IMR-90 (cell line): ENCODE data around the gene REC114. TPM values are rescaled to one million over a fixed set of nuclear protein-coding genes. Genes with fewer than 3 reads are reported as not detected.

Source experiments
- ATAC-seq: fragments of 200-7000 bp; cut with Tn5 transposase; 2 replicates; pipeline ENCODE4 v1.9.1; 2020; ENCODE audit warnings: low read depth, mild to moderate bottlenecking, moderate library complexity
- BruUV-seq: library from RNA; stranded (reverse); fragments of 400-500 nt; replicated peaks from 2 replicates; lab custom pipeline; 2021; lab: Mats Ljungman, UMichigan
- CTCF ChIA-PET: fragments of 300-600 bp; formaldehyde crosslinking; extraction: SDS; loops from one replicate; lab custom pipeline; 2021; ENCODE audit warnings: antibody characterized with exemption; lab: Yijun Ruan, JAX
- POLR2A ChIA-PET: fragments of 300-600 bp; sonication (Branson Sonifier 250); formaldehyde crosslinking; loops from one replicate; lab custom pipeline; 2022; ENCODE audit warnings: antibody characterized with exemption; ENCODE audit not compliant: unreplicated experiment; lab: Charles Lee
- DNase-seq: peaks from one replicate; pipeline ENCODE4 v3.0.0; 2013
- H2AFZ ChIP-seq: replicated peaks from 2 replicates; pipeline ENCODE3; 2013; ENCODE audit warnings: low read length, mild to moderate bottlenecking; ENCODE audit not compliant: poor library complexity
- H2AK5ac ChIP-seq: 2 replicates; pipeline ENCODE4 v1.6.1; 2013; ENCODE audit warnings: low read depth, low read length, inconsistent platforms
- H2AK9ac ChIP-seq: replicated peaks from 2 replicates; pipeline ENCODE3; 2013; ENCODE audit warnings: mild to moderate bottlenecking, low read depth, low read length, moderate library complexity; ENCODE audit not compliant: poor library complexity
- H2BK120ac ChIP-seq: 2 replicates; pipeline ENCODE4 v1.6.1; 2013; ENCODE audit warnings: low read depth, low read length, inconsistent platforms
- H2BK15ac ChIP-seq: 3 replicates; pipeline ENCODE4 v1.6.1; 2013; ENCODE audit warnings: low read depth, low read length, inconsistent platforms
- H2BK20ac ChIP-seq: 2 replicates; pipeline ENCODE4 v1.6.1; 2013; ENCODE audit warnings: low read depth, mild to moderate bottlenecking, inconsistent platforms, low read length, moderate library complexity
- H2BK5ac ChIP-seq: 2 replicates; pipeline ENCODE4 v1.6.1; 2013; ENCODE audit warnings: mild to moderate bottlenecking, low read depth, low read length, inconsistent platforms; ENCODE audit not compliant: poor library complexity, severe bottlenecking
- H3K14ac ChIP-seq: replicated peaks from 2 replicates; pipeline ENCODE4 v1.6.1; 2013; ENCODE audit warnings: low read depth, low read length, inconsistent platforms
- H3K18ac ChIP-seq: 2 replicates; pipeline ENCODE4 v1.6.1; 2013; ENCODE audit warnings: low read depth, low read length, control low read depth
- H3K23ac ChIP-seq: 2 replicates; pipeline ENCODE4 v1.6.1; 2013; ENCODE audit warnings: low read depth, low read length, inconsistent platforms
- H3K27ac ChIP-seq: 2 replicates; pipeline ENCODE4 v1.5.1; 2013; ENCODE audit warnings: mild to moderate bottlenecking, control low read depth, low read length; ENCODE audit not compliant: insufficient read depth
- H3K27me3 ChIP-seq: 2 replicates; pipeline ENCODE4 v1.6.1; 2013; ENCODE audit warnings: low read length; ENCODE audit not compliant: control insufficient read depth, insufficient read depth
- H3K36me3 ChIP-seq: 2 replicates; pipeline ENCODE4 v1.6.1; 2013; ENCODE audit warnings: low read length, mixed read lengths; ENCODE audit not compliant: control insufficient read depth, insufficient read depth
- H3K4ac ChIP-seq: 2 replicates; pipeline ENCODE4 v1.6.1; 2013; ENCODE audit warnings: low read depth, low read length, inconsistent platforms
- H3K4me1 ChIP-seq: 2 replicates; pipeline ENCODE4 v1.6.1; 2013; ENCODE audit warnings: low read length, mixed read lengths; ENCODE audit not compliant: control insufficient read depth, insufficient read depth
- H3K4me2 ChIP-seq: 2 replicates; pipeline ENCODE4 v1.6.1; 2013; ENCODE audit warnings: low read depth, mild to moderate bottlenecking, control low read depth, low read length, moderate library complexity
- H3K4me3 ChIP-seq: 2 replicates; pipeline ENCODE4 v1.5.1; 2013; ENCODE audit warnings: low read depth, mild to moderate bottlenecking, control low read depth, low read length, moderate library complexity; ENCODE audit not compliant: insufficient read depth
- H3K56ac ChIP-seq: 2 replicates; pipeline ENCODE4 v1.6.1; 2013; ENCODE audit warnings: low read length, inconsistent platforms; ENCODE audit not compliant: insufficient read depth; ENCODE audit errors: extremely low read depth
- H3K79me1 ChIP-seq, 2 experiments: 2 replicates each; pipeline ENCODE4 v1.6.1; 2013; ENCODE audit warnings: low read length in 2 of 2, inconsistent platforms in 1 of 2, low read depth in 1 of 2
- H3K9ac ChIP-seq: 2 replicates; pipeline ENCODE4 v1.6.1; 2013; ENCODE audit warnings: low read depth, low read length, control low read depth
- H3K9me1 ChIP-seq: 2 replicates; pipeline ENCODE4 v1.6.1; 2013; ENCODE audit warnings: low read length, inconsistent platforms; ENCODE audit not compliant: insufficient read depth
- H3K9me3 ChIP-seq: 2 replicates; pipeline ENCODE4 v1.6.1; 2013; ENCODE audit warnings: low read length; ENCODE audit not compliant: control insufficient read depth, insufficient read depth
- H4K20me1 ChIP-seq: 2 replicates; pipeline ENCODE4 v1.6.1; 2013; ENCODE audit warnings: low read length, inconsistent platforms; ENCODE audit not compliant: insufficient read depth
- H4K5ac ChIP-seq: 2 replicates; pipeline ENCODE4 v1.6.1; 2013; ENCODE audit warnings: mild to moderate bottlenecking, low read depth, low read length, control low read depth
- H4K8ac ChIP-seq, 2 experiments: 2 replicates each; pipeline ENCODE4 v1.6.1; 2013; ENCODE audit warnings: low read depth in 2 of 2, low read length in 2 of 2, control low read depth in 1 of 2, inconsistent platforms in 1 of 2
- H4K91ac ChIP-seq: 2 replicates; pipeline ENCODE4 v1.6.1; 2013; ENCODE audit warnings: low read depth, low read length, inconsistent platforms; ENCODE audit not compliant: insufficient read depth
- BHLHE40 ChIP-seq: fragments of 150-350 bp; IDR thresholded peaks from 2 replicates; pipeline ENCODE4 v1.6.1; 2016; ENCODE audit warnings: mild to moderate bottlenecking, low read depth, low read length
- CEBPB ChIP-seq: IDR thresholded peaks from 2 replicates; pipeline ENCODE4 v1.6.1; 2012; ENCODE audit warnings: low read depth, low read length, improper control_type of control experiment
- CHD1 ChIP-seq: IDR thresholded peaks from 2 replicates; pipeline ENCODE4 v1.6.1; 2012; ENCODE audit warnings: low read depth, low read length, improper control_type of control experiment
- CTCF ChIP-seq: conservative IDR thresholded peaks from 2 replicates; pipeline ENCODE4 v1.5.1; 2012; ENCODE audit warnings: mild to moderate bottlenecking, low read depth, low read length, improper control_type of control experiment
- ELK1 ChIP-seq: fragments of 150-350 bp; IDR thresholded peaks from 2 replicates; pipeline ENCODE4 v1.6.1; 2016; ENCODE audit warnings: low read depth, mild to moderate bottlenecking, low read length, moderate library complexity, borderline replicate concordance
- FOS ChIP-seq: fragments of 150-350 bp; IDR thresholded peaks from 2 replicates; pipeline ENCODE4 v1.6.1; 2016; ENCODE audit warnings: low read depth, low read length
- MAFK ChIP-seq: IDR thresholded peaks from 2 replicates; pipeline ENCODE4 v1.6.1; 2012; ENCODE audit warnings: low read depth, low read length, improper control_type of control experiment
- MAZ ChIP-seq: IDR thresholded peaks from 2 replicates; pipeline ENCODE4 v1.6.1; 2012; ENCODE audit warnings: low read depth, mild to moderate bottlenecking, low read length, improper control_type of control experiment, moderate library complexity, borderline replicate concordance
- MXI1 ChIP-seq: IDR thresholded peaks from 2 replicates; pipeline ENCODE4 v1.6.1; 2012; ENCODE audit warnings: low read depth, mild to moderate bottlenecking, low read length, moderate library complexity, borderline replicate concordance
- NFE2L2 ChIP-seq: fragments of 150-350 bp; IDR thresholded peaks from 2 replicates; pipeline ENCODE4 v1.6.1; 2016; ENCODE audit warnings: low read depth, mild to moderate bottlenecking, low read length
- POLR2A ChIP-seq: IDR thresholded peaks from 2 replicates; pipeline ENCODE4 v1.6.1; 2012; ENCODE audit warnings: mild to moderate bottlenecking, low read depth, low read length
- RAD21 ChIP-seq: IDR thresholded peaks from 2 replicates; pipeline ENCODE4 v1.6.1; 2012; ENCODE audit warnings: low read length, improper control_type of control experiment
- RCOR1 ChIP-seq: IDR thresholded peaks from 2 replicates; pipeline ENCODE4 v1.6.1; 2012; ENCODE audit warnings: mild to moderate bottlenecking, low read length, improper control_type of control experiment; ENCODE audit not compliant: insufficient replicate concordance
- RFX5 ChIP-seq: IDR thresholded peaks from 2 replicates; pipeline ENCODE4 v1.8.0; 2012; ENCODE audit warnings: low read depth, mild to moderate bottlenecking, low read length, moderate library complexity
- SMC3 ChIP-seq: fragments of 150-350 bp; IDR thresholded peaks from 2 replicates; pipeline ENCODE4 v1.6.1; 2016; ENCODE audit warnings: low read depth, mild to moderate bottlenecking, antibody characterized with exemption, low read length, moderate library complexity
- USF2 ChIP-seq: fragments of 150-350 bp; IDR thresholded peaks from 2 replicates; pipeline ENCODE4 v1.6.1; 2017; ENCODE audit warnings: mild to moderate bottlenecking, antibody characterized with exemption, low read length, low read depth
- dilution Hi-C: fragments of 300-500 bp; cut with HindIII; formaldehyde crosslinking; loops from one replicate; pipeline ENCODE4 v1.14.3; 2018; ENCODE audit warnings: low sequenced_read_pairs; ENCODE audit not compliant: unreplicated experiment
- in situ Hi-C: fragments of 300-500 bp; cut with MboI; formaldehyde crosslinking; loops from 3 replicates; pipeline ENCODE4 v1.14.3; 2019; ENCODE audit warnings: low sequenced_read_pairs, inconsistent platforms, mixed read lengths
- intact Hi-C: fragments of 100-400 bp; cut with micrococcal nuclease; formaldehyde crosslinking; loops from 2 replicates; pipeline ENCODE4 v1.10.0; 2022
- polyA plus RNA-seq, 3 experiments: library from polyadenylated mRNA; depleted of rRNA; stranded (reverse); fragments of >200 nt; gene quantifications; 2 replicates each; pipeline ENCODE4 v1.2.3, GENCODE V29; 2012; ENCODE audit warnings: low replicate concordance in 1 of 3
- total RNA-seq: library from RNA; depleted of rRNA; stranded (reverse); fragments of >200 nt; gene quantifications from 2 replicates; pipeline ENCODE4 v1.2.3, GENCODE V29; 2012

Gene REC114
- total and polyA plus RNA-seq, 2 of the 4 experiments (the other 2 are of a cell fraction): not detected

GRCh38 chr15:73550190-73550589, 107.2 kb downstream of the REC114 start:
- Histone ChIP-seq H3K4me2 (no peak overlapping the region), H4K8ac (no peak overlapping the region), H2AK5ac (no peak overlapping the region), H3K79me1 (no peaks in the 10 kb centered on the region), H2BK20ac (no peak overlapping the region), H3K4me1 (no peaks in the 10 kb centered on the region), H3K23ac (no peak overlapping the region), H3K9me1 (no peaks in the 10 kb centered on the region; the same call in 1 of the 2 replicates), H3K9me3 (no peaks in the 10 kb centered on the region), H3K4me3 (no peak overlapping the region), H2BK5ac (no peak overlapping the region), H2AFZ (no peak overlapping the region), H4K91ac (no peak overlapping the region), H3K27ac (no peak overlapping the region), H2BK15ac (no peak overlapping the region), H3K18ac (no peak overlapping the region), H4K20me1 (no peaks in the 10 kb centered on the region), H3K4ac (no peak overlapping the region), H3K9ac (no peak overlapping the region), H4K5ac (no peak overlapping the region), H3K14ac (no peak overlapping the region), H3K56ac (no peak overlapping the region), H2AK9ac (no peak overlapping the region), H3K27me3 (no peaks in the 10 kb centered on the region), H2BK120ac (no peak overlapping the region), H3K36me3 (peaks cover 3% of the 10 kb centered on the region)
- dilution Hi-C loops (no loop called here), intact Hi-C loops (loop anchor here (5.0 kb wide), 1 partner anchor 263 kb away; no protein-coding TSS in a partner anchor), in situ Hi-C loops (loop anchor here (10.0 kb wide), 1 partner anchor 245 kb away; no protein-coding TSS in a partner anchor)
- no TSS peak for BruUV-seq
- ATAC-seq (0 out of 2 replicates have a peak, but pooled peaks have one; percentile 24), DNase-seq (no peak)
- ChIA-PET CTCF (no interaction called here), POLR2A (no interaction called here)
- TF ChIP-seq NFE2L2 (no peak), RAD21 (no peak), FOS (no peak), USF2 (no peak), RFX5 (no peak), CHD1 (no peak), MAZ (no peak), POLR2A (no peak), SMC3 (no peak), RCOR1 (no peak), MAFK (no peak), ELK1 (no peak), CTCF (no peak), CEBPB (no peak), MXI1 (no peak), BHLHE40 (no peak)
